Measurements from ENCODE around the gene SLC25A40.

Gene SLC25A40

DNA sequence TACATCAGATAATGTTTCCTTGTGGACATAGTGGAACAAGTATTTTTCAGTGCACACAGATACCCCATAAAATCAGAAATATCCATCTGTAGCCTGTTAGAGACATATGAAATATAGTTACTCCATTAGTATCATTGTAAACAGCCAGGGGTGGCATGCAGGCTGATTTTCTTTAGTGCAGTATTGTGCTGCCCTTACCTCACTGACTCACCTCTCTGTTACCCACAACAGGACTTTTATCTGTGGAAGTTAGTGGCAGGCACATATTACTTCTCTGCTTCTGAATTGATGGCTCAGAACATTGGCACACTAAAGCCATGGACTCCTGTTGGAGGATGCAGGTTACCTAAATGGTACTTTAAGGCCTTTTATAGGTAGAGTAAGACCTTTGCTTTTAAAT, 70.0 kb downstream of the SLC25A40 start:
- TF ChIP-seq, protein P1, sequence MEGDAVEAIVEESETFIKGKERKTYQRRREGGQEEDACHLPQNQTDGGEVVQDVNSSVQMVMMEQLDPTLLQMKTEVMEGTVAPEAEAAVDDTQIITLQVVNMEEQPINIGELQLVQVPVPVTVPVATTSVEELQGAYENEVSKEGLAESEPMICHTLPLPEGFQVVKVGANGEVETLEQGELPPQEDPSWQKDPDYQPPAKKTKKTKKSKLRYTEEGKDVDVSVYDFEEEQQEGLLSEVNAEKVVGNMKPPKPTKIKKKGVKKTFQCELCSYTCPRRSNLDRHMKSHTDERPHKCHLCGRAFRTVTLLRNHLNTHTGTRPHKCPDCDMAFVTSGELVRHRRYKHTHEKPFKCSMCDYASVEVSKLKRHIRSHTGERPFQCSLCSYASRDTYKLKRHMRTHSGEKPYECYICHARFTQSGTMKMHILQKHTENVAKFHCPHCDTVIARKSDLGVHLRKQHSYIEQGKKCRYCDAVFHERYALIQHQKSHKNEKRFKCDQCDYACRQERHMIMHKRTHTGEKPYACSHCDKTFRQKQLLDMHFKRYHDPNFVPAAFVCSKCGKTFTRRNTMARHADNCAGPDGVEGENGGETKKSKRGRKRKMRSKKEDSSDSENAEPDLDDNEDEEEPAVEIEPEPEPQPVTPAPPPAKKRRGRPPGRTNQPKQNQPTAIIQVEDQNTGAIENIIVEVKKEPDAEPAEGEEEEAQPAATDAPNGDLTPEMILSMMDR (IDR thresholded peaks at IDR 0.05) = no peak

DNA sequence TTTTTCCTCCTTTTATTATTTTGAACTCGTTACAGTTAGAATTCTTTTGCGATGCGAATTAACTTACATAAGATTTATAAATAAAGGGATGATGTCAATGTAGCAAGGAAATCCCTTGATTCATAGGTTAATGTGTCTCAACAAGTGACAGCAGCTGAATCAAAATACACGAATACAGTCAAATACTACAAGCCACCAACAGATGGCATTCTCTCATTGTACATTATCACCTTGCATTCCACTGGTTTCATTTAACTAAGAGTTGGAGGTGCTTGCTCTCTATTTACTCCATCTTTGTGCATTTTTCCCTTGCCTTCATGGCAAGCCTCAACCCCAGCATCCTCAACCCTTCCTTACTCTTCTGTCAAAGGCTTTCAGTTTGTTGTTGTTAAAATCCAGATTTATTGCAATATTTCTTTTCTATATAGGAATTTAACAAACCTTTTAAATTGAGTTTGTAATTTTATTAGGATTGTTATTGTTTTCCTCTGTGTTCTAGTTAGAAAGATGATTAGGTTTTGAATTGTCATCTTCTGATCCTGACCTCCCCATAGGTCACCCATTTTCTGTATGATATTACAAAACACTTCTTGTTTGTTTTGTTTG, 78.3 kb downstream of the SLC25A40 start:
- TF ChIP-seq, protein P1 (IDR thresholded peaks at IDR 0.05) = peak; percentile 77

DNA sequence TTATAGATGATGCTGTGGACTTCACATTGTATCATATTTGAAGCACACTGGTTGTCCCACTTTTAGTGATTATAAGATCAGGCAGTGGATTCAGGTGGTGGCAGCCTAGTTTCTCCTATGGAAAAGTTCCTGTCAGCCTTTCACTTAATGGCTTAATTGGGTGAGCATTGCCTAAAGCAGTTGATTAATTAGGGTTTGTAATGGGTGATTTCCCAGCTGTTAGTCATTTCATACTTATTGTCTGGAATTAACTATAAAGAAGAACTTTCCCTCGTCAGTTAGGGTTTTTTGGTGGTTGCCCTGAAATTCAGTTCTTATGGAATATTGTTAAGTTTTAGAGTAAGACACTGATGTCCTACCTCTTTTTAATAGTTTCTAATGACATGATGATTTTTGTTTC, 78.8 kb downstream of the SLC25A40 start:
- TF ChIP-seq, protein P1 (IDR thresholded peaks at IDR 0.05) = no peak

DNA sequence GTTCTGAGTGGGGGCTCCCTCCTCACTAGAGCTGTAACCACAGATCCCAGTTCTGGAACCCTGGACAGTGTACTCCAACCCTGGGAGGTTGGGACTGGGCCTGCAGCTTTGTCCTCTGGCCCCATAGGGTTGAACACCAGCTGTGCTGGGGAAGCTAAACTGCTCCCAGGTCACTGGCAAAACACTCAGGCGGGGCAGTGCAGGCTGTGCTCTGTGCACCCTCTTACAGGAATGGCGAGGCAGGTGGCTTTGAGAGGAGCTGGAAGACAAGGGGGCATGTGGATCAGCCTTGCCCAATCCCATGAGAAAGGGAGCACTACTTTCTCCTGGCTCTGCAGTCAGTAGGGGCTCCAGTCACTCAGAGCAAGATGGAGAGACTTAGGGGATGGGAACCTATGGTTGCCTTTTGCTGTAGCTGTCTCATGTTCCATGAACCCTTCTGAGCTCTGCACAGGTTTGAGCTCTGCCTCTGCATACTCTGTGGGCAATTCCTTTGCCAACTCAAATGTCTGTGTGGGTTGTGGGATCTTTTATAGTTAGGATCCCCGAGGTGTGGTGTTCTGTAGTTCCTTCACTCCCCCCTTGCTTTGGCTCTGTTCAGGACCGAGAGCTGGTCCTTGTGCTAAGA, 90.7 kb downstream of the SLC25A40 start:
- TF ChIP-seq, protein P1 (IDR thresholded peaks at IDR 0.05) = no peak

DNA sequence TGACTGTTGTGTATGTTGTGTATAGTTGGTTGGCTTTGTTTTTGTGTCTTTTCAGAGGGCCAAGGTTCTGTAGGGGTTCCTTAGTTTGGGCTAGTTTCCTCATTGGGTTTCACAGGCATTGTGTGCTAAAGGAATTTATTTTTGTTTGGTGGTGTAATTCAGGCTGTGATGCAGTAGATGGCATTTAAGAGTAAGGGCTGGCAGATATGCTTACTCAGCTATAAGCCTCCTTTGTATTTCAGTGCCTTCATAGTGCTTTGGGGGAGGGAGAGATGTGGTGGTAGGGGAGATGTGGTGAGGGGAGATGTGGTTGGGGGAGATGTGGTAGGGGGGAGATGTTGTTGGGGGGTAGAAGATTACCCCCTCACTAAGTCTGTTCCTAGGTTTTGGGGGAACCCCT, 91.7 kb downstream of the SLC25A40 start:
- TF ChIP-seq, protein P1 (IDR thresholded peaks at IDR 0.05) = 0 out of 2 replicates have a peak, but pooled peaks have one; percentile 9
